ENCODE results near the gene ATP8B1. TPM values are rescaled to one million over a fixed set of nuclear protein-coding genes. Genes with fewer than 3 reads are reported as not detected.

ATP8B1 gene
- total and polyA plus RNA-seq, 9 of the 15 experiments (the other 6 are each of a cell fraction or from before 2014, with no cell fraction given), result 0.01 to 0.22 (median 0.03) TPM; not detected in 3

GRCh38 chr18:57841568-57841967 is 38.5 kb upstream of the ATP8B1 start (continued):
- TF ChIP-seq ATF3 (IDR thresholded peaks at IDR 0.05), result no peak
- TF ChIP-seq ATF3 (CRISPR knock-in tag; conservative IDR thresholded peaks at IDR 0.05), result no peak
- no peak for TF ChIP-seq PHTF2 (CRISPR knock-in tag; IDR thresholded peaks at IDR 0.05)

DNA sequence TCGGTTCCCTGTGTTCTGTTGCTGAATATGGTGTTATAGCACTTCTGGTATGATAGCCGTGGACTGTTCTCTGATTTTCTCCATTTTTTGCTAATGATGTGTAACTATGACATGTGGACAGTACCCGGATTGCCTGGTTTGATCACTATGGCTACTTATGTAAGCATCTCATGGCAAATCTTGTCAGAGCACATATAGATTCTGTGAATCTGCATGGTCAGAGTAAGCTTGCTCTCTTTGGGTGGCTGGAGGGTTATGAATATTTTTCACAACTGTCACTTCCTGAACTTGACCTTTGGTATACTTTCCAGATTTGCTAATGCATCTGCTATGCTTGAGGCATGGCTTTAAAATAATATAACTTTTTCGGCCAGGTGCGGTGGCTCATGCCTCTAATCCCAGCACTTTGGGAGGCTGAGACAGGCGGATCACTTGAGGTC is 36.8 kb upstream of the ATP8B1 start:
- Histone ChIP-seq H3K36me3 (ENCODE audit: control insufficient read depth, insufficient read depth, low read length) (no peaks in the 10 kb centered on the region), H3K27ac (ENCODE audit: extremely low read depth, low read depth, low read length) (no peak overlapping the region), H3K4me1 (replicated peaks in 1 of 2; ENCODE audit: control insufficient read depth in 2 of 2, insufficient read depth in 2 of 2, low read length in 2 of 2) (peaks cover 0 to 3% of the 10 kb centered on the region in 2 experiments; a peak in 2 of 5 replicates), H3K27me3 (ENCODE audit: control insufficient read depth in 2 of 2, insufficient read depth in 2 of 2, low read length in 2 of 2) (no peaks in the 10 kb centered on the region), H3K4me3 (no peak overlapping the region), H4K20me1 (replicated peaks; ENCODE audit: control insufficient read depth, insufficient read depth, low read length) (no peaks in the 10 kb centered on the region), H3K9me1 (ENCODE audit: control insufficient read depth, insufficient read depth, low read length) (no peaks in the 10 kb centered on the region), H3K4me2 (ENCODE audit: insufficient read depth, low read length) (no peak overlapping the region), H3K9me3 (replicated peaks; ENCODE audit: control insufficient read depth, insufficient read depth, low read depth, low read length) (no peaks in the 10 kb centered on the region), H2AFZ (ENCODE audit: low read depth, low read length) (no peak overlapping the region), H3K9ac (ENCODE audit: insufficient read depth in 1 of 2, low read depth in 2 of 2, low read length in 2 of 2) (no peak overlapping the region), H3K79me2 (ENCODE audit: control insufficient read depth, insufficient read depth, low read length) (no peaks in the 10 kb centered on the region)
- CTCF ChIA-PET (ENCODE audit: low intra/inter-chr PET ratio), result no interaction called here
- BruUV-seq (replicated peaks), result no TSS peak
- 67% methylated on average over 6 of the region's 6 CpGs for whole genome bisulfite sequencing (ENCODE audit: insufficient coverage, low coverage, missing lambda C conversion rate)
- in situ Hi-C loops (cut with MboI), result no loop called here
- POLR2A ChIA-PET, result no interaction called here
- intact Hi-C loops (cut with micrococcal nuclease), result no loop called here
- ATAC-seq, result no peak
- no peak for FAIRE-seq
- no peak for DNase-seq (ENCODE audit: extremely low read depth in 1 of 4, low spot score in 3 of 4)
- TF ChIP-seq ZNF23 (CRISPR knock-in tag; IDR thresholded peaks at IDR 0.05) (no peak), KDM5B (IDR thresholded peaks at IDR 0.05; ENCODE audit: insufficient replicate concordance, low read depth, low read length) (no peak), CTCF (IDR thresholded peaks at IDR 0.05 in 2 of 3, conservative IDR thresholded peaks at IDR 0.05 in 1 of 3; ENCODE audit: insufficient read depth in 2 of 3, low read depth in 1 of 3, low read length in 3 of 3) (no peak), TBP (optimal IDR thresholded peaks at IDR 0.05; ENCODE audit: low read depth, low read length) (no peak), PCBP2 (IDR thresholded peaks at IDR 0.05; ENCODE audit: low read depth, low read length, poor library complexity, severe bottlenecking) (no peak), FOXP1 (CRISPR knock-in tag; IDR thresholded peaks at IDR 0.05) (no peak), KLF10 (CRISPR knock-in tag; IDR thresholded peaks at IDR 0.05) (no peak), ZNF3 (CRISPR knock-in tag; IDR thresholded peaks at IDR 0.05) (no peak), HMG20B (CRISPR knock-in tag; IDR thresholded peaks at IDR 0.05) (no peak), HIVEP1 (CRISPR knock-in tag; IDR thresholded peaks at IDR 0.05) (no peak), HDAC8 (tag; IDR thresholded peaks at IDR 0.05) (no peak), PYGO2 (tag; IDR thresholded peaks at IDR 0.05) (no peak)
- TF ChIP-seq, protein P1, sequence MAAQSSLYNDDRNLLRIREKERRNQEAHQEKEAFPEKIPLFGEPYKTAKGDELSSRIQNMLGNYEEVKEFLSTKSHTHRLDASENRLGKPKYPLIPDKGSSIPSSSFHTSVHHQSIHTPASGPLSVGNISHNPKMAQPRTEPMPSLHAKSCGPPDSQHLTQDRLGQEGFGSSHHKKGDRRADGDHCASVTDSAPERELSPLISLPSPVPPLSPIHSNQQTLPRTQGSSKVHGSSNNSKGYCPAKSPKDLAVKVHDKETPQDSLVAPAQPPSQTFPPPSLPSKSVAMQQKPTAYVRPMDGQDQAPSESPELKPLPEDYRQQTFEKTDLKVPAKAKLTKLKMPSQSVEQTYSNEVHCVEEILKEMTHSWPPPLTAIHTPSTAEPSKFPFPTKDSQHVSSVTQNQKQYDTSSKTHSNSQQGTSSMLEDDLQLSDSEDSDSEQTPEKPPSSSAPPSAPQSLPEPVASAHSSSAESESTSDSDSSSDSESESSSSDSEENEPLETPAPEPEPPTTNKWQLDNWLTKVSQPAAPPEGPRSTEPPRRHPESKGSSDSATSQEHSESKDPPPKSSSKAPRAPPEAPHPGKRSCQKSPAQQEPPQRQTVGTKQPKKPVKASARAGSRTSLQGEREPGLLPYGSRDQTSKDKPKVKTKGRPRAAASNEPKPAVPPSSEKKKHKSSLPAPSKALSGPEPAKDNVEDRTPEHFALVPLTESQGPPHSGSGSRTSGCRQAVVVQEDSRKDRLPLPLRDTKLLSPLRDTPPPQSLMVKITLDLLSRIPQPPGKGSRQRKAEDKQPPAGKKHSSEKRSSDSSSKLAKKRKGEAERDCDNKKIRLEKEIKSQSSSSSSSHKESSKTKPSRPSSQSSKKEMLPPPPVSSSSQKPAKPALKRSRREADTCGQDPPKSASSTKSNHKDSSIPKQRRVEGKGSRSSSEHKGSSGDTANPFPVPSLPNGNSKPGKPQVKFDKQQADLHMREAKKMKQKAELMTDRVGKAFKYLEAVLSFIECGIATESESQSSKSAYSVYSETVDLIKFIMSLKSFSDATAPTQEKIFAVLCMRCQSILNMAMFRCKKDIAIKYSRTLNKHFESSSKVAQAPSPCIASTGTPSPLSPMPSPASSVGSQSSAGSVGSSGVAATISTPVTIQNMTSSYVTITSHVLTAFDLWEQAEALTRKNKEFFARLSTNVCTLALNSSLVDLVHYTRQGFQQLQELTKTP (IDR thresholded peaks at IDR 0.05; ENCODE audit: low read depth in 1 of 2, partially characterized antibody in 2 of 2), result no peak
